Endodermal cell (in vitro differentiated cells): ENCODE results near the gene CCDC170. TPM values are rescaled to one million over a fixed set of nuclear protein-coding genes. Genes with fewer than 3 reads are reported as not detected.

Source experiments
- DNase-seq: peaks from one replicate; pipeline ENCODE4 v3.0.0-alpha.2; 2017
- H3K27ac ChIP-seq: 2 replicates; pipeline ENCODE4 v1.5.1; 2013; ENCODE audit warnings: mild to moderate bottlenecking, low read depth, low read length, moderate library complexity
- H3K27me3 ChIP-seq: 2 replicates; pipeline ENCODE4 v1.6.1; 2013; ENCODE audit warnings: mild to moderate bottlenecking, low read length, moderate library complexity; ENCODE audit not compliant: insufficient read depth, control insufficient read depth, poor library complexity, severe bottlenecking
- H3K36me3 ChIP-seq: 2 replicates; pipeline ENCODE4 v1.7.0; 2013; ENCODE audit warnings: mild to moderate bottlenecking, low read length, moderate library complexity; ENCODE audit not compliant: control insufficient read depth, insufficient read depth
- H3K4me1 ChIP-seq: one replicate; pipeline ENCODE4 v1.7.0; 2013; ENCODE audit warnings: low read length; ENCODE audit not compliant: control insufficient read depth, insufficient read depth
- H3K4me3 ChIP-seq: 2 replicates; pipeline ENCODE4 v1.5.1; 2013; ENCODE audit warnings: mild to moderate bottlenecking, low read length, moderate library complexity
- H3K9ac ChIP-seq: 2 replicates; pipeline ENCODE4 v1.6.1; 2013; ENCODE audit warnings: mild to moderate bottlenecking, low read length, moderate library complexity; ENCODE audit not compliant: poor library complexity, severe bottlenecking; ENCODE audit errors: extremely low read depth
- H3K9me3 ChIP-seq: 2 replicates; pipeline ENCODE4 v1.6.1; 2013; ENCODE audit warnings: mild to moderate bottlenecking, low read length, moderate library complexity; ENCODE audit not compliant: control insufficient read depth
- H3K27ac Mint-ChIP-seq: 2 replicates; pipeline ENCODE4 v1.8.0; 2020; ENCODE audit warnings: mixed read lengths
- H3K27me3 Mint-ChIP-seq: 2 replicates; pipeline ENCODE4 v1.8.0; 2021; ENCODE audit warnings: mild to moderate bottlenecking, mixed read lengths; ENCODE audit not compliant: insufficient read depth
- H3K36me3 Mint-ChIP-seq: 2 replicates; pipeline ENCODE4 v1.8.0; 2020; ENCODE audit warnings: low read depth, mixed read lengths
- H3K4me1 Mint-ChIP-seq: 2 replicates; pipeline ENCODE4 v1.8.0; 2020; ENCODE audit warnings: mixed read lengths
- H3K4me3 Mint-ChIP-seq: 2 replicates; pipeline ENCODE4 v1.8.0; 2020; ENCODE audit warnings: mild to moderate bottlenecking, moderate library complexity, mixed read lengths
- H3K9me3 Mint-ChIP-seq: 2 replicates; pipeline ENCODE4 v1.8.0; 2020; ENCODE audit warnings: mild to moderate bottlenecking, mixed read lengths
- WGBS, 2 experiments: methylation state at CpG; one replicate each; pipeline versions ENCODE4 v1.1.5 to v1.1.7; 2013; ENCODE audit warnings: missing lambda C conversion rate in 2 of 2, mixed read lengths in 1 of 2; ENCODE audit not compliant: insufficient coverage in 1 of 2, insufficient read length in 1 of 2; 5-methylcytosine and 5-hydroxymethylcytosine counted together
- total RNA-seq, 2 donors: library from RNA; stranded (reverse); fragmentation: NEBNext Ultra II Directional in 1 of 2; extraction: Animal tissue kit (Norgen Biotek cat#: 25700) in 1 of 2; gene quantifications; 2 replicates in 1 of 2; 3 replicates in 1 of 2; pipeline ENCODE4 v1.2.1, GENCODE V29; 2021
- TF ChIP-seq, protein P1 (sequence below): fragments of 200-600 bp; sonication (generic); conservative IDR thresholded peaks from 2 replicates; pipeline ENCODE4 v1.5.0; 2021; ENCODE audit warnings: antibody characterized with exemption, mild to moderate bottlenecking

Gene CCDC170
- total RNA-seq, 2 donors from 2014 or later: 2.2 to 4.1 TPM

DNA sequence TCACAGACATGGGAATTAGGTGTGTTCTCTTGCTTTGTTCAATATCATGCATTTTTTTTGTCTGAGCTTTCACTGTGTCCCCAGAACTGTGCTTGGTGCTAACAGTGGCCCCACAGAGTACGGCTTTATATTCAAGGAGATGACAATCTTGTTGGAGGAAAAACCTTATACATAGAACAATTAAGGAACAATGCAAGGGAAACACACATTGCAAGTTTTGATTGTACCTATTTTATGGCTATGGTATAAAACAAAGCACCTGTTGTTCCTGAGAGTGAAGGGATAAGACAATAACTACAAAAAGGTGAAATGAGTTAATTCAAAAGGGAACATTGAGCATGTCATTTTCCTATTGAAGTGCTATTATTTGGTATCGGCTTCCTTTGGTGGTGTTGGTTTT is 169.7 kb downstream of the CCDC170 start:
- H3K27me3 Mint-ChIP-seq: no peaks in the 10 kb centered on the region
- Histone ChIP-seq H3K9me3 (no peaks in the 10 kb centered on the region), H3K27me3 (no peaks in the 10 kb centered on the region), H3K36me3 (no peaks in the 10 kb centered on the region), H3K4me3 (no peak overlapping the region), H3K27ac (no peak overlapping the region), H3K9ac (no peak overlapping the region), H3K4me1 (no peaks in the 10 kb centered on the region)
- 98% methylated on average over 2 of the region's 2 CpGs; no CpG with 5 or more reads in 1 of the 2 experiments for WGBS, 2 experiments
- H3K4me1 Mint-ChIP-seq: peaks cover 18% of the 10 kb centered on the region
- no peaks in the 10 kb centered on the region for H3K36me3 Mint-ChIP-seq
- no peak overlapping the region for H3K27ac Mint-ChIP-seq
- TF ChIP-seq, protein P1, sequence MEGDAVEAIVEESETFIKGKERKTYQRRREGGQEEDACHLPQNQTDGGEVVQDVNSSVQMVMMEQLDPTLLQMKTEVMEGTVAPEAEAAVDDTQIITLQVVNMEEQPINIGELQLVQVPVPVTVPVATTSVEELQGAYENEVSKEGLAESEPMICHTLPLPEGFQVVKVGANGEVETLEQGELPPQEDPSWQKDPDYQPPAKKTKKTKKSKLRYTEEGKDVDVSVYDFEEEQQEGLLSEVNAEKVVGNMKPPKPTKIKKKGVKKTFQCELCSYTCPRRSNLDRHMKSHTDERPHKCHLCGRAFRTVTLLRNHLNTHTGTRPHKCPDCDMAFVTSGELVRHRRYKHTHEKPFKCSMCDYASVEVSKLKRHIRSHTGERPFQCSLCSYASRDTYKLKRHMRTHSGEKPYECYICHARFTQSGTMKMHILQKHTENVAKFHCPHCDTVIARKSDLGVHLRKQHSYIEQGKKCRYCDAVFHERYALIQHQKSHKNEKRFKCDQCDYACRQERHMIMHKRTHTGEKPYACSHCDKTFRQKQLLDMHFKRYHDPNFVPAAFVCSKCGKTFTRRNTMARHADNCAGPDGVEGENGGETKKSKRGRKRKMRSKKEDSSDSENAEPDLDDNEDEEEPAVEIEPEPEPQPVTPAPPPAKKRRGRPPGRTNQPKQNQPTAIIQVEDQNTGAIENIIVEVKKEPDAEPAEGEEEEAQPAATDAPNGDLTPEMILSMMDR: no peak
- no peak overlapping the region for H3K4me3 Mint-ChIP-seq
- H3K9me3 Mint-ChIP-seq: no peaks in the 10 kb centered on the region
- no peak for DNase-seq

DNA sequence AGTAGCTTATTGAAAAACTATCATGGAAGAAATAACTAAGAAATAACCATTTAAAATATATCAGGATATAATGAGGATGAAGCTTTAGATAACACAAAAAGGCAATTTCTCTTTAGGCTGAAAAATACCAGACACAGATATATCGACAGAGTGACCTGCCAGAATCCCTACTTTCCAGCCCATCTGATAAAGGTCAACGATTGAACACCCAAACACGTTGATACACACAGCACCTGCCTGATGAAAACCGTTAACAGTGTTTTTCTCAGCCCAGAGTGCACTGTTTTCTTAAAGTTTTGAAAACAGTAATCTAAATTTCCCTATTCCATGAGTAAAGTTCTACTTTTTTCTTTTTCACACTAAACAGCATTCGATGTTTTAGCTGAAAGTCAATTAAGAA is 170.6 kb downstream of the CCDC170 start:
- WGBS, 2 experiments: 93 to 96% methylated on average over 4 to 5 of the region's 5 CpGs
- H3K4me1 Mint-ChIP-seq: peaks cover 18% of the 10 kb centered on the region
- H3K4me3 Mint-ChIP-seq: no peak overlapping the region
- Histone ChIP-seq H3K36me3 (no peaks in the 10 kb centered on the region), H3K4me1 (no peaks in the 10 kb centered on the region), H3K27me3 (no peaks in the 10 kb centered on the region), H3K4me3 (no peak overlapping the region), H3K9me3 (no peaks in the 10 kb centered on the region), H3K9ac (no peak overlapping the region), H3K27ac (no peak overlapping the region)
- DNase-seq: no peak
- no peaks in the 10 kb centered on the region for H3K9me3 Mint-ChIP-seq
- no peaks in the 10 kb centered on the region for H3K27me3 Mint-ChIP-seq
- H3K36me3 Mint-ChIP-seq: no peaks in the 10 kb centered on the region
- H3K27ac Mint-ChIP-seq: no peak overlapping the region
- TF ChIP-seq, protein P1: no peak

DNA sequence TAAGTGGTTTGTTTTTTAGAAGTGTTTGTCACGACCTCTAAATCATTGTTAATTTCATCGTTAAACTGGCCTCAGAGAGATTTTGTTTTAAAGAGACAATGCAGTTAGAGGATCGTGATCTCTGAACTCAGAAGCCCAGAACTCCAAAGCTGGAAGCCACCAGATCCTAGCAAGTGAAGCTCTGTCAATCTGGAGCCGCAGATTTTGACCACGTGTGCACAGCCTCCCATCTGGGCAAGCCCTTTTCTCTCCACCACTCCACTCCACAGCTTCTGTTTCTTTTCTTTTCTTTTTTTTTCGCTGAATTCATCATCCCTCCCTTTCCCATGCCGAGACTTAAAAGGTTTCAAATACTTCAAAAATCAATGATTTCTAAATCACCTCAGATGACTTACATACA is 171.5 kb downstream of the CCDC170 start:
- H3K27ac ChIP-seq: no peak overlapping the region
- no peak for DNase-seq
- H3K9ac ChIP-seq: no peak overlapping the region
- Mint-ChIP-seq H3K27me3 (no peaks in the 10 kb centered on the region), H3K4me1 (peaks cover 18% of the 10 kb centered on the region), H3K4me3 (no peak overlapping the region), H3K9me3 (no peaks in the 10 kb centered on the region), H3K36me3 (no peaks in the 10 kb centered on the region), H3K27ac (no peak overlapping the region)
- 88 to 92% methylated on average over 5 to 7 of the region's 7 CpGs for WGBS, 2 experiments
- H3K27me3 ChIP-seq: no peaks in the 10 kb centered on the region
- no peak overlapping the region for H3K4me3 ChIP-seq
- H3K9me3 ChIP-seq: no peaks in the 10 kb centered on the region
- no peaks in the 10 kb centered on the region for H3K36me3 ChIP-seq
- TF ChIP-seq, protein P1: no peak
- no peaks in the 10 kb centered on the region for H3K4me1 ChIP-seq
